ENCODE results near the gene GPX5. TPM values are rescaled to one million over a fixed set of nuclear protein-coding genes. Genes with fewer than 3 reads are reported as not detected.

The GPX5 gene
- total RNA-seq, 1 experiment from 2014 or later, result not detected

GRCh38 chr6:28485482-28485881 is 40.2 kb upstream of the GPX5 start:
- H3K4me1 ChIP-seq (ENCODE audit: insufficient read depth, low read length, poor library complexity, severe bottlenecking), result no peaks in the 10 kb centered on the region
- intact Hi-C loops (cut with micrococcal nuclease; ENCODE audit: unreplicated experiment), result no loop called here
- CTCF ChIA-PET, result no interaction called here

GRCh38 chr6:28486533-28486932 is 39.1 kb upstream of the GPX5 start:
- intact Hi-C loops (cut with micrococcal nuclease; ENCODE audit: unreplicated experiment), result no loop called here
- POLR2A ChIA-PET (ENCODE audit: low non-redundant PET), result interaction anchor here (0.7 kb wide), 1 partner anchor 41 kb away, joined by 4 read pairs; no protein-coding TSS in a partner anchor
- TF ChIP-seq EZH2 (IDR thresholded peaks at IDR 0.05; ENCODE audit: borderline replicate concordance, low read depth, low read length, poor library complexity, severe bottlenecking), result no peak
- no peak for TF ChIP-seq CTCF (conservative IDR thresholded peaks at IDR 0.05; ENCODE audit: low read depth, low read length)

More at GRCh38 chr6:28485482-28485881, 40.2 kb upstream of the GPX5 start:
- no peak overlapping the region for H3K4me3 ChIP-seq (ENCODE audit: low read depth, low read length, poor library complexity, severe bottlenecking)
- POLR2A ChIA-PET (ENCODE audit: low non-redundant PET), result no interaction called here
- DNase-seq (ENCODE audit: low spot score), result no peak
- no peaks in the 10 kb centered on the region for H3K9me3 ChIP-seq (ENCODE audit: low read depth, low read length, poor library complexity, severe bottlenecking)
- no peak overlapping the region for H3K27ac ChIP-seq (ENCODE audit: low read depth, low read length, poor library complexity, severe bottlenecking)
- H3K27me3 ChIP-seq (replicated peaks; ENCODE audit: insufficient read depth, low read depth, low read length, poor library complexity), result no peaks in the 10 kb centered on the region
- H3K36me3 ChIP-seq (ENCODE audit: insufficient read depth, low read length, poor library complexity, severe bottlenecking), result no peaks in the 10 kb centered on the region
- TF ChIP-seq EZH2 (IDR thresholded peaks at IDR 0.05; ENCODE audit: borderline replicate concordance, low read depth, low read length, poor library complexity, severe bottlenecking) (no peak), CTCF (conservative IDR thresholded peaks at IDR 0.05; ENCODE audit: low read depth, low read length) (no peak)
- no TSS peak for BruUV-seq (replicated peaks)

GRCh38 chr6:28486988-28487742 is 38.5 kb upstream of the GPX5 start:
- no TSS peak for BruUV-seq (replicated peaks)
- ChIA-PET POLR2A (ENCODE audit: low non-redundant PET) (interaction anchor here (0.7 kb wide), 1 partner anchor 40 kb away, joined by 4 read pairs; no protein-coding TSS in a partner anchor), CTCF (no interaction called here)
- intact Hi-C loops (cut with micrococcal nuclease; ENCODE audit: unreplicated experiment), result no loop called here
- Histone ChIP-seq H3K27ac (ENCODE audit: low read depth, low read length, poor library complexity, severe bottlenecking) (no peak overlapping the region), H3K9me3 (ENCODE audit: low read depth, low read length, poor library complexity, severe bottlenecking) (no peaks in the 10 kb centered on the region), H3K4me3 (ENCODE audit: low read depth, low read length, poor library complexity, severe bottlenecking) (no peak overlapping the region), H3K4me1 (ENCODE audit: insufficient read depth, low read length, poor library complexity, severe bottlenecking) (no peaks in the 10 kb centered on the region), H3K27me3 (replicated peaks; ENCODE audit: insufficient read depth, low read depth, low read length, poor library complexity) (no peaks in the 10 kb centered on the region), H3K36me3 (ENCODE audit: insufficient read depth, low read length, poor library complexity, severe bottlenecking) (no peaks in the 10 kb centered on the region)
- DNase-seq (ENCODE audit: low spot score), result no peak
- no peak for TF ChIP-seq EZH2 (IDR thresholded peaks at IDR 0.05; ENCODE audit: borderline replicate concordance, low read depth, low read length, poor library complexity, severe bottlenecking)
- no peak for TF ChIP-seq CTCF (conservative IDR thresholded peaks at IDR 0.05; ENCODE audit: low read depth, low read length)

More at GRCh38 chr6:28486533-28486932, 39.1 kb upstream of the GPX5 start:
- Histone ChIP-seq H3K36me3 (ENCODE audit: insufficient read depth, low read length, poor library complexity, severe bottlenecking) (no peaks in the 10 kb centered on the region), H3K9me3 (ENCODE audit: low read depth, low read length, poor library complexity, severe bottlenecking) (no peaks in the 10 kb centered on the region), H3K27me3 (replicated peaks; ENCODE audit: insufficient read depth, low read depth, low read length, poor library complexity) (no peaks in the 10 kb centered on the region), H3K27ac (ENCODE audit: low read depth, low read length, poor library complexity, severe bottlenecking) (no peak overlapping the region), H3K4me3 (ENCODE audit: low read depth, low read length, poor library complexity, severe bottlenecking) (no peak overlapping the region), H3K4me1 (ENCODE audit: insufficient read depth, low read length, poor library complexity, severe bottlenecking) (no peaks in the 10 kb centered on the region)
- BruUV-seq (replicated peaks), result no TSS peak
- CTCF ChIA-PET, result no interaction called here
- no peak for DNase-seq (ENCODE audit: low spot score)
